Suprapubic skin (tissue), 4 donors: ENCODE data around the gene DNAH5. TPM values are rescaled to one million over a fixed set of nuclear protein-coding genes. Genes with fewer than 3 reads are reported as not detected.

Source experiments
- DNase-seq, 2 donors: peaks; one replicate each; pipeline ENCODE4 v3.0.0-alpha.2; 2019; ENCODE audit warnings: low spot score in 2 of 2
- H3K27ac ChIP-seq: fragments of 200-600 bp; sonication (generic); one replicate; pipeline ENCODE4 v1.5.1; 2019
- H3K27me3 ChIP-seq: fragments of 200-600 bp; sonication (generic); one replicate; pipeline ENCODE4 v1.5.1; 2019
- H3K36me3 ChIP-seq: fragments of 200-600 bp; sonication (generic); one replicate; pipeline ENCODE4 v1.5.1; 2019
- H3K4me1 ChIP-seq: fragments of 200-600 bp; sonication (generic); one replicate; pipeline ENCODE4 v1.5.1; 2019
- H3K4me3 ChIP-seq: fragments of 200-600 bp; sonication (generic); one replicate; pipeline ENCODE4 v1.5.1; 2019; ENCODE audit warnings: mild to moderate bottlenecking
- H3K9me3 ChIP-seq: fragments of 200-600 bp; sonication (generic); one replicate; pipeline ENCODE4 v1.5.1; 2019
- CTCF ChIP-seq, 2 donors: fragments of 200-600 bp in 1 of 2; fragments of 450-650 bp in 1 of 2; sonication (generic) in 1 of 2; IDR thresholded peaks; one replicate each; pipeline ENCODE4 v1.5.1; 2016 to 2019; ENCODE audit warnings: antibody characterized with exemption in 2 of 2, mild to moderate bottlenecking in 1 of 2, moderate library complexity in 1 of 2
- EP300 ChIP-seq: sonication (generic); formaldehyde crosslinking; IDR thresholded peaks from one replicate; pipeline ENCODE4 v1.6.1; 2017; ENCODE audit warnings: antibody characterized with exemption
- POLR2A ChIP-seq, 2 donors: fragments of 450-650 bp; IDR thresholded peaks; one replicate each; pipeline ENCODE4 v1.6.1; 2017; ENCODE audit warnings: antibody characterized with exemption in 2 of 2, mild to moderate bottlenecking in 2 of 2, moderate library complexity in 2 of 2
- POLR2AphosphoS5 ChIP-seq, 3 donors: sonication (generic); formaldehyde crosslinking; IDR thresholded peaks; one replicate each; pipeline ENCODE4 v1.6.1; 2017; ENCODE audit warnings: antibody characterized with exemption in 3 of 3
- WGBS: methylation state at CpG from one replicate; pipeline ENCODE4 v1.1.5; 2018; 5-methylcytosine and 5-hydroxymethylcytosine counted together
- total RNA-seq, 4 donors: library from RNA; depleted of rRNA; stranded (reverse); fragments of >200 nt; gene quantifications; one replicate each; pipeline ENCODE4 v1.1.0, GENCODE V29; 2016

DNAH5 gene
- total RNA-seq, 4 donors from 2014 or later, result 0.13 to 0.56 (median 0.18) TPM

- H3K9me3 ChIP-seq, result no peaks in the 10 kb centered on the region
- 37% methylated on average over 3 of the region's 3 CpGs for WGBS
- H3K36me3 ChIP-seq, result no peaks in the 10 kb centered on the region
- H3K27me3 ChIP-seq, result no peaks in the 10 kb centered on the region
- H3K27ac ChIP-seq, result no peak overlapping the region
- TF ChIP-seq CTCF (IDR thresholded peaks at IDR 0.05) (no peak), POLR2A (IDR thresholded peaks at IDR 0.05) (no peak), EP300 (no peak), POLR2AphosphoS5 (IDR thresholded peaks at IDR 0.05) (no peak)
- H3K4me3 ChIP-seq, result no peak overlapping the region
- no peak for DNase-seq
- H3K4me1 ChIP-seq, result no peaks in the 10 kb centered on the region
These were observed 199.0 kb downstream of the DNAH5 start for GRCh38 chr5:13745508-13745907.

GRCh38 chr5:13740471-13740870 is 204.0 kb downstream of the DNAH5 start:
- WGBS, result 68% methylated on average over 2 of the region's 2 CpGs
- H3K4me1 ChIP-seq, result no peaks in the 10 kb centered on the region
- H3K27ac ChIP-seq, result no peak overlapping the region
- H3K9me3 ChIP-seq, result peaks cover 3% of the 10 kb centered on the region
- DNase-seq, result no peak
- H3K27me3 ChIP-seq, result no peaks in the 10 kb centered on the region
- no peaks in the 10 kb centered on the region for H3K36me3 ChIP-seq
- TF ChIP-seq POLR2A (IDR thresholded peaks at IDR 0.05) (no peak), CTCF (IDR thresholded peaks at IDR 0.05) (no peak), POLR2AphosphoS5 (IDR thresholded peaks at IDR 0.05) (no peak), EP300 (no peak)
- H3K4me3 ChIP-seq, result no peak overlapping the region

- Histone ChIP-seq H3K36me3 (no peaks in the 10 kb centered on the region), H3K4me1 (no peaks in the 10 kb centered on the region), H3K27ac (no peak overlapping the region), H3K4me3 (no peak overlapping the region), H3K27me3 (no peaks in the 10 kb centered on the region), H3K9me3 (peaks cover 3% of the 10 kb centered on the region)
- TF ChIP-seq POLR2AphosphoS5 (IDR thresholded peaks at IDR 0.05), result no peak
- no peak for TF ChIP-seq CTCF (IDR thresholded peaks at IDR 0.05)
- no peak for TF ChIP-seq POLR2A (IDR thresholded peaks at IDR 0.05)
- TF ChIP-seq EP300, result no peak
- DNase-seq, result no peak
- 80% methylated on average over 5 of the region's 5 CpGs for WGBS
These were observed 205.0 kb downstream of the DNAH5 start for GRCh38 chr5:13739479-13739878.

GRCh38 chr5:13735691-13736090 is 208.8 kb downstream of the DNAH5 start:
- Histone ChIP-seq H3K27me3 (no peaks in the 10 kb centered on the region), H3K9me3 (peaks cover 3% of the 10 kb centered on the region), H3K4me1 (no peaks in the 10 kb centered on the region), H3K4me3 (no peak overlapping the region), H3K27ac (no peak overlapping the region), H3K36me3 (no peaks in the 10 kb centered on the region)
- 87% methylated on average over 11 of the region's 11 CpGs for WGBS
- DNase-seq, result no peak
- TF ChIP-seq CTCF (IDR thresholded peaks at IDR 0.05) (no peak), POLR2A (IDR thresholded peaks at IDR 0.05) (no peak), EP300 (no peak), POLR2AphosphoS5 (IDR thresholded peaks at IDR 0.05) (no peak)

- TF ChIP-seq POLR2AphosphoS5 (IDR thresholded peaks at IDR 0.05), result no peak
- TF ChIP-seq EP300, result no peak
- TF ChIP-seq CTCF (IDR thresholded peaks at IDR 0.05), result no peak
- TF ChIP-seq POLR2A (IDR thresholded peaks at IDR 0.05), result no peak
- DNase-seq, result no peak
- Histone ChIP-seq H3K36me3 (no peaks in the 10 kb centered on the region), H3K27me3 (no peaks in the 10 kb centered on the region), H3K4me3 (no peak overlapping the region), H3K27ac (no peak overlapping the region), H3K9me3 (peaks cover 3% of the 10 kb centered on the region), H3K4me1 (no peaks in the 10 kb centered on the region)
- 86% methylated on average over 6 of the region's 6 CpGs for WGBS
These were observed 213.3 kb downstream of the DNAH5 start for GRCh38 chr5:13731121-13731628.
